ENCODE measurements around the gene MED22.
"Not testable (repeated sequence)": the region's sequence is repeated elsewhere in the genome, so short reads cannot be mapped to it uniquely, and the experiment has no call there.

Gene MED22

GRCh38 chr9:133377280-133377679, 29.3 kb upstream of the MED22 start:
- H2BK120ac ChIP-seq (ENCODE audit: low read depth, low read length); H3K27me3 ChIP-seq (ENCODE audit: control insufficient read depth in 3 of 3, insufficient read depth in 3 of 3, low read depth in 1 of 3, low read length in 3 of 3); H3K9ac ChIP-seq (ENCODE audit: low read depth, low read length, poor library complexity); H3K18ac ChIP-seq (ENCODE audit: low read length); H2BK12ac ChIP-seq (ENCODE audit: low read length); H2BK5ac ChIP-seq (ENCODE audit: low read length); H3K4me3 ChIP-seq (ENCODE audit: low read length in 2 of 2); H3K14ac ChIP-seq (ENCODE audit: low read length); H3K4me2 ChIP-seq (ENCODE audit: insufficient read depth, low read length, poor library complexity, severe bottlenecking); H2AFZ ChIP-seq (ENCODE audit: low read length); H2BK15ac ChIP-seq (ENCODE audit: low read length); H2AK5ac ChIP-seq (ENCODE audit: low read depth, low read length); H3K23ac ChIP-seq (ENCODE audit: low read depth, low read length, poor library complexity); H4K91ac ChIP-seq (ENCODE audit: low read depth, low read length, poor library complexity); H3K9me3 ChIP-seq (replicated peaks in 1 of 2; ENCODE audit: control insufficient read depth in 2 of 2, insufficient read depth in 1 of 2, low read depth in 1 of 2, low read length in 2 of 2); H3K4me1 ChIP-seq (ENCODE audit: control insufficient read depth in 2 of 2, insufficient read depth in 1 of 2, low read depth in 1 of 2, low read length in 2 of 2); H4K8ac ChIP-seq (ENCODE audit: low read depth, low read length); DNase-seq (ENCODE audit: low spot score); H3K79me1 ChIP-seq (ENCODE audit: low read depth, low read length); H3K27ac ChIP-seq (replicated peaks; ENCODE audit: low read length); H3K4ac ChIP-seq (ENCODE audit: low read length): not testable (repeated sequence)
- WGBS, 2 donors (ENCODE audit: extremely low coverage in 2 of 2, insufficient read length in 2 of 2, insufficient replicate concordance in 1 of 2), result no CpG with 5 or more reads among the region's 14 CpGs
- H3K36me3 ChIP-seq (replicated peaks in 1 of 2; ENCODE audit: control insufficient read depth in 2 of 2, insufficient read depth in 2 of 2, low read length in 2 of 2), result peaks cover 5 to 19% of the 10 kb centered on the region in 2 donors

GRCh38 chr9:133375724-133376654, 28.1 kb upstream of the MED22 start, which contains the start of the genes STKLD1 and SURF4:
TSS of gene STKLD1 (plus strand) at chr9:133376366. CDS start at chr9:133376474, 108 bp downstream.
TSS of gene SURF4 (minus strand) at chr9:133376060. CDS start at chr9:133375969, 91 bp downstream.
- peaks cover 5 to 31% of the 10 kb centered on the region in 2 donors for H3K36me3 ChIP-seq (replicated peaks in 1 of 2; ENCODE audit: control insufficient read depth in 2 of 2, insufficient read depth in 2 of 2, low read length in 2 of 2)
- H3K23ac ChIP-seq (ENCODE audit: low read depth, low read length, poor library complexity), result peak within 1 kb of the TSS; percentile 87
- peak within 1 kb of the TSS; percentile 67 for H3K4me2 ChIP-seq (ENCODE audit: insufficient read depth, low read length, poor library complexity, severe bottlenecking)
- H2AFZ ChIP-seq (ENCODE audit: low read length), result peak within 1 kb of the TSS; percentile 97
- peaks cover 0 to 1% (median 0%) of the 10 kb centered on the region in 3 experiments for H3K27me3 ChIP-seq (ENCODE audit: control insufficient read depth in 3 of 3, insufficient read depth in 3 of 3, low read depth in 1 of 3, low read length in 3 of 3)
- no peak within 1 kb of the TSS for H2BK12ac ChIP-seq (ENCODE audit: low read length)
- H3K27ac ChIP-seq (replicated peaks; ENCODE audit: low read length), result peak within 1 kb of the TSS; percentile 69
- peak within 1 kb of the TSS; percentile 92 for H3K14ac ChIP-seq (ENCODE audit: low read length)
- DNase-seq (ENCODE audit: low spot score), result peak; percentile 96
- WGBS, 2 donors (ENCODE audit: extremely low coverage in 2 of 2, insufficient read length in 2 of 2, insufficient replicate concordance in 1 of 2), result no CpG with 5 or more reads among the region's 120 CpGs
- peak within 1 kb of the TSS; percentile 2 for H2BK5ac ChIP-seq (ENCODE audit: low read length)
- H2BK15ac ChIP-seq (ENCODE audit: low read length), result no peak within 1 kb of the TSS
- no peak within 1 kb of the TSS for H4K91ac ChIP-seq (ENCODE audit: low read depth, low read length, poor library complexity)
- H3K4me3 ChIP-seq (ENCODE audit: low read length in 2 of 2), result peak within 1 kb of the TSS; percentile 90 to 99
- peak within 1 kb of the TSS; percentile 95 for H3K18ac ChIP-seq (ENCODE audit: low read length)
- H3K79me1 ChIP-seq (ENCODE audit: low read depth, low read length), result peaks cover 12% of the 10 kb centered on the region
- H3K9ac ChIP-seq (ENCODE audit: low read depth, low read length, poor library complexity), result peak within 1 kb of the TSS; percentile 97
- H3K9me3 ChIP-seq (replicated peaks in 1 of 2; ENCODE audit: control insufficient read depth in 2 of 2, insufficient read depth in 1 of 2, low read depth in 1 of 2, low read length in 2 of 2), result peaks cover 0 to 10% of the 10 kb centered on the region in 2 donors
- H2BK120ac ChIP-seq (ENCODE audit: low read depth, low read length), result no peak within 1 kb of the TSS
- no peak within 1 kb of the TSS for H3K4ac ChIP-seq (ENCODE audit: low read length)
- H2AK5ac ChIP-seq (ENCODE audit: low read depth, low read length), result peak within 1 kb of the TSS; percentile 95
- peaks cover 2 to 7% of the 10 kb centered on the region in 2 donors for H3K4me1 ChIP-seq (ENCODE audit: control insufficient read depth in 2 of 2, insufficient read depth in 1 of 2, low read depth in 1 of 2, low read length in 2 of 2)
- H4K8ac ChIP-seq (ENCODE audit: low read depth, low read length), result peak within 1 kb of the TSS; percentile 25

GRCh38 chr9:133375116-133375723, 27.3 kb upstream of the MED22 start:
- H2BK12ac ChIP-seq (ENCODE audit: low read length), result no peak overlapping the region

More at GRCh38 chr9:133375116-133375723, 27.3 kb upstream of the MED22 start:
- Histone ChIP-seq H3K4me2 (ENCODE audit: insufficient read depth, low read length, poor library complexity, severe bottlenecking) (peak overlapping the region; percentile 48), H3K18ac (ENCODE audit: low read length) (peak overlapping the region; percentile 95), H2BK120ac (ENCODE audit: low read depth, low read length) (no peak overlapping the region), H3K4me3 (ENCODE audit: low read length in 2 of 2) (peak overlapping the region; percentile 90 to 99), H3K4ac (ENCODE audit: low read length) (no peak overlapping the region), H3K4me1 (ENCODE audit: control insufficient read depth in 2 of 2, insufficient read depth in 1 of 2, low read depth in 1 of 2, low read length in 2 of 2) (peaks cover 2 to 7% of the 10 kb centered on the region in 2 donors), H2BK5ac (ENCODE audit: low read length) (peak overlapping the region; percentile 2), H3K27me3 (ENCODE audit: control insufficient read depth in 3 of 3, insufficient read depth in 3 of 3, low read depth in 1 of 3, low read length in 3 of 3) (peaks cover 0 to 1% (median 0%) of the 10 kb centered on the region in 3 experiments), H3K14ac (ENCODE audit: low read length) (no peak overlapping the region), H3K79me1 (ENCODE audit: low read depth, low read length) (peaks cover 17% of the 10 kb centered on the region), H2AK5ac (ENCODE audit: low read depth, low read length) (peak overlapping the region; percentile 60), H3K23ac (ENCODE audit: low read depth, low read length, poor library complexity) (no peak overlapping the region), H2AFZ (ENCODE audit: low read length) (peak overlapping the region; percentile 91), H3K9me3 (replicated peaks in 1 of 2; ENCODE audit: control insufficient read depth in 2 of 2, insufficient read depth in 1 of 2, low read depth in 1 of 2, low read length in 2 of 2) (peaks cover 0 to 10% of the 10 kb centered on the region in 2 donors), H4K8ac (ENCODE audit: low read depth, low read length) (no peak overlapping the region), H4K91ac (ENCODE audit: low read depth, low read length, poor library complexity) (no peak overlapping the region), H3K36me3 (replicated peaks in 1 of 2; ENCODE audit: control insufficient read depth in 2 of 2, insufficient read depth in 2 of 2, low read length in 2 of 2) (peaks cover 10 to 39% of the 10 kb centered on the region in 2 donors), H3K9ac (ENCODE audit: low read depth, low read length, poor library complexity) (peak overlapping the region; percentile 97), H2BK15ac (ENCODE audit: low read length) (no peak overlapping the region), H3K27ac (replicated peaks; ENCODE audit: low read length) (no peak overlapping the region)
- no CpG with 5 or more reads among the region's 39 CpGs for WGBS, 2 donors (ENCODE audit: extremely low coverage in 2 of 2, insufficient read length in 2 of 2, insufficient replicate concordance in 1 of 2)
- peak; percentile 23 for DNase-seq (ENCODE audit: low spot score)
